Stromal cell of bone marrow (primary cell): ENCODE results near the gene MACROH2A1.

Source experiments
- DNase-seq: peaks from one replicate; pipeline ENCODE4 v3.0.0-alpha.2; 2012; ENCODE audit warnings: low read depth

Gene MACROH2A1

DNA sequence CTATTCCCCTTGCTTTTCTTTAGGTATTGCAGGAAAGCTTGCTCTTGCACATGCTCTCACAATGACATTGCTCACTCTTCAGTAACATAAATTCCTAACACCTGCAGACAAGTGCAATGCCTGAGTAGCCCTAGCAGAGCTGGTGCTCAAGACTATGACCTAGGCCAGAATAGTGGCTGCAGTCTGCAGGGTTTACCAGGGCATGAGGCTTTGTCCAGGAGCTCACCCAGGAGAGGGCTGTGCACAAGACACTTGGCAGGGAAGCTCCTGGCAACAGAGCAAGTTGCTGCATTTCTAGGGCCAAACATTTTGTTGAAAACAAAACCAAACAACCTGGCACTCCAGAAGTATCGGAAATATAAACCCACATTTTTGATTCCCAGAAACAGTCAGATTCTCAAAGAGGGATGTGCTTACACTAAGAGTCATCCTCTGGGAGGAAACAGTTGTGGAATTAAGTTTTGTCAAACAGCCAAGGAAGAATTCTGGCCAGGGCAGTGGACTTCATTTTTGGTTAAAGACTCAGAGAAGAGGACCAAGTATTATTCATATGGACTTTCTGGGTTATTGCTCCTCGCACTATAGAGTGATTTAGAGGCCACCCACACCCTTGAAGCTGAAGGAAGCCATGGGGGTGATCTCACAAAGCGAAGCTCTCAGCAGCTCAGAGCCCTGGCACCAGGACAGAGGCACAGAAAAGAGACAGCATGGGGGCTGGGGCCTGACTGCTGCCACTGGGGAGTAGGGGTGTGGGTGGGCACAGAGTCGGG is 44.9 kb downstream of the MACROH2A1 start:
- peak; percentile 97 for DNase-seq

DNA sequence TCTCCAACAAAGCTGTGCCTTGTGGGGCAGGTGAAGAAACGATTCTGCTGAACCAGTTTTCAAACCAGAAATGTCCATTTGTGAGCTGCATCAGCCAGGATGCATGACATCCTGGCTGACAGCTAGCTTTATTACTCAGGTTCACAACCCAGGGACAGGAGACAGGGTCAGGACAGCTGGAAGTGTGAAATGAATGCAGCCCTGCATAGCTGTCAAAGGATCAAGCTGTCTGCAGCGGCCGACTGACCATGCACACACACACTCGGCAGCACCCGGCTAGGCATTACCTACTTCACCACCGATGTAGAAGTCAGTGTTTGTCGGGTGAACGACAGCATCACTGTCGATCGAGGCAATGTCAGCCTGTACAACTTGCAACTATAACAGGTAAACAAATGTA is 48.5 kb downstream of the MACROH2A1 start:
- DNase-seq, result no peak

DNA sequence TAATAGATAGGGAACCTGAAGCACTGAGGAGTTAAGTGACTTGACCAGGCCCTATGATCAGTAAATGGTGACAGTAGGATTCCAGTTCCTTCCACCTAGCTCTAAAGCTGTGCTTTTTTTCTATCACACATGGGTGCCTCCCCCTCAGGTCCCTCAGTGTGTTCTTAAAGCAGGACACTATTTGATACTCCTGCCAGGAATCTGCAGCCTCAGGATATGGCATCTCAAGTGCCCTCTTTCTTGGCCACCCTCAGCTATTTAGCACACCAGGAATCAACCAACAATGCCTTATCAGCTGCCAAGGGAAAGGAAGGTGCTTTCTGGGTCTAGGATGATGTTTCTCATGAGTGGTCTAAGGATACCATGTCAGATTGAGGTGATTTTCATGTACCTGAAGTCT is 49.1 kb downstream of the MACROH2A1 start:
- no peak for DNase-seq

DNA sequence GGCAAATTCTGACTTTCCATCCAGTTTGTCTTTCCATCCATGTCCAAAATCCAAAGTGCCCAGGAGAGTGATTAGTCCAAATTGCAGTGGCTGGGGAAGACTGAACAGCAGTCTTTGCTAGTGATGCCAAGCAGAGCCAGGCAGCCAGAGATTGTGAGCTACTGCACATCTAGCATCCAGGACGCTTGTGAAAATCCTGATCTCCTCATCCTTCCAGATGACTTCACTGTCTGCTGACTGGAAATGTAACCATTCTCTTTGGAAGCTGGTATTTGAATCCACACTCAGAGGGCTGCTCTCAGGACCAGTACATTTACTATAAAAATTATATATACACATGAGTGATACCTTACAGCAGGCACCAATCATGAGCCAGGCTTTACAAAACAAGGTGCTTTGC is 49.6 kb downstream of the MACROH2A1 start:
- no peak for DNase-seq

DNA sequence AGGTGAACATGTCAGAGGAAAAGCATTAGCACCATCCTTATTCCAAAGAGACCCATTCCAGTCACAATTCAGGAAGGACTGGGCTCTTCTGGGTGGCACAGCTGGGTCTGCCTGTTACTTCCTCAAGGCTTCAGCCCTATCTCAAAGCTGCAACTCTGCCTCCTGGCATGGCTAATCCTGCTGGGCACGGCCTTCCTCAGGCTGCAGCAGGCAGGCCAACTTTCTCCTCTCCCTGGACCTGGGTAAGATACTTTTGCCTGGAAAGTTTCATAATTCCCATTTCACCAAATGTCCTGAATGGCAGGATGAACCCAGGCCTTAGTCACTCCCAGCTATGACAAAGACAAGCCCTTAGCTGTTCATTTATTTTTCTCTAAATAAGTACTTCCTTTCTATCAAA is 50.1 kb downstream of the MACROH2A1 start:
- no peak for DNase-seq

DNA sequence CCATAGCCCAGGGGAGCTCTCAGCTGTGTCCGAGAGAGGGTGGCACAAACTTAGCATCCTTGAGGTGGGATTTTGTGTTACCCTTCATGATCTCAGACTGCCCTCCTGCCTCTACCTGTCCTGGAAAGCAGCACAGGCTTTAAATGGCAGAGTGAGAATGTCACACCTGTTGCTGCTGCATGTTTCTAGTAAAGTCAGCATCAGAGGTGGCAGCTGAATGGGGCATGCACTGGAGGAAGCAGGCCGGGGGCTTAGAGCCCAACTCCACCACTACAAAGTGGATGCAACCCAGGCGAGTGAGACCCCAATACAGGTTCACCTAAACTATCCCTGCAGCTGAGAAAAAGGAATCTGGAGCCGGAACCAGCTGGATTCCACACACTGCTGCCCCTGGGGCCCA is 51.6 kb downstream of the MACROH2A1 start:
- no peak for DNase-seq

DNA sequence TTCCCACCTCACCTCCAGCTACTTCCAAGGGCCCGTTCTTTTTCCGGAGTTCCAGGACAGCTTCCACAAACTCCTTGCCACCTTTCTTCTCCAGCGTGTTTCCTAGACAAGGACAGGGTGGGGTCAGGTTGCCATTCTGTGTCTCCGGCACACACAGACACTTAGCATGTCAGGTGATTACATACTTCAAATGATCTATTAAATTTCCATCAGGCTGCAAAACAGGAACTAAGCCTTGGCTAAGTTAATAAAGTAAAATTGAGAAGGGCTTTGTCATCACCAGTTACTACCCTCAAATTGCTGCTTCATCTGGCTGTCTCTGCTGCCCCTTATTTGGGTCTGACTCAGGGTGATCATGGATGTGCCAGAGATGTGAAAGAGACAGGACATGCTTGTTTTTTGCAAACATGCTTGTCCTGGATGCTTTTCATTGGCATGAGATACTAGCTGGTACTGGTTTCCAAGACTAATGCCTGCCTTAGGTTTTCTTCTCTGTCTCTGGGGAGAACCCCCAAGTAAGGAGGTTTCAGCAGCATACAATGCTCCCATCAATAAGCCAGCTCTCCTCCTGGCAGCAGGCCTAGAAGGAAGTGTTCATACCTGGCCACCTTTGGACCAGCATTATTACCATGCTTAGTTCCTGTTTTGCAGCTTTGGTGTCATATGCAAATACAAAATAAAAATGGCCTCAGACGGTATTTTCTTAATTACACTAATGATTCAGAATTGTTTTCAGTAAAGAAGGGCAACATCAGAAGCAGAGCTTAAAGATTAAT is 52.9 kb downstream of the MACROH2A1 start:
- no peak for DNase-seq

DNA sequence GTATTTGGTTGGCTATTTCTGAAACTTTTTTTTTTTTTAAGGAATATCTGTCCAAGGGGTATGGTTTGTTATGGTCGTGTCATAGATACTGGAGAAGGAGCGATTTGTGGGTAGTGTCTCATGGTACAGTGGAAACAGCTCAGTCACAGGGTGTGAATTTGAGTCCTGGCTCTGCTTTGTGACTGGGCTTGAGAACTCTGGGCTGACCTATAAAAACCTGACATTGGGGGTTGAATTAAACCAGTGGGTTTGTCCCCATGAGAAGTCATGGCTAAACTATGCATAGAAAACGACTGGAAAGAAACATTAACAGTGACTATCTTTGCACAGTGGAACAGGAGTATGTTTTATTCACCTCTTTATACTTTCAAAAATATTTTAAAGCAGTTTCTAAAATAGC is 54.7 kb downstream of the MACROH2A1 start:
- peak; percentile 61 for DNase-seq

DNA sequence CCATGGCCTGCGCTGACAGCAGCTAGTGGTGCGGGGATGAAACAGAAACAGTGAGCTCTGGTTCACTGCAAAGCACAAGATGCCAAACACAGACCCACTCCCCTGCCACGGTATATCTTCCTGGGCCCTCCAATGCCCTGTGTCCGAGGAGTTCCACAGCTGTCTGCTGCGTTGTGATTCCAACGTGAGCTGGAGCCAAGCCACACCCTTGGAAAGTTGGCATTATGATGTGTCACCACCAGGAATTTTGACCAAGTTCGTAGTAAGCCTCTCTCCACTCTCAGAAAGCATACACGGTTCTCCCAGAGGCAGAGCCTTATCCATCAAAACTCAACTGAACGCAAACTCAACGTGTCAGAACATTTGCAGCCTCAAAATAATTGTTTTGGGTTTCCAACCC is 55.6 kb downstream of the MACROH2A1 start:
- no peak for DNase-seq

DNA sequence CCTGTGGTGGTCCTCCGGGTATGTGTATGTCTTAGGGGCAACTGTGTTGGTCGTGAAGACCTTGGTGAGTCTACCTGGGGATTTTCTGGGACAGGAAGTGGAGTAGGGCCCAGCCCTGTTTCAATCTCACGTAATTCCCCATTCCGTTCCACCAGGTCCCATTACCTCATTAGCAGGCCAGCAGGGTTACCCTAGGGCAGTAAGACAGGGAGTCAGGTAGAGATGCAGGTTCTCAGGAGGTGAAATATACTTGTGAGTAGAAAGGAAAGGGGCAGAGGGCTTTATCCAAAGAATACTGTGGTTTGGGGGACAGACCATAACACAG is 56.5 kb downstream of the MACROH2A1 start:
- no peak for DNase-seq

DNA sequence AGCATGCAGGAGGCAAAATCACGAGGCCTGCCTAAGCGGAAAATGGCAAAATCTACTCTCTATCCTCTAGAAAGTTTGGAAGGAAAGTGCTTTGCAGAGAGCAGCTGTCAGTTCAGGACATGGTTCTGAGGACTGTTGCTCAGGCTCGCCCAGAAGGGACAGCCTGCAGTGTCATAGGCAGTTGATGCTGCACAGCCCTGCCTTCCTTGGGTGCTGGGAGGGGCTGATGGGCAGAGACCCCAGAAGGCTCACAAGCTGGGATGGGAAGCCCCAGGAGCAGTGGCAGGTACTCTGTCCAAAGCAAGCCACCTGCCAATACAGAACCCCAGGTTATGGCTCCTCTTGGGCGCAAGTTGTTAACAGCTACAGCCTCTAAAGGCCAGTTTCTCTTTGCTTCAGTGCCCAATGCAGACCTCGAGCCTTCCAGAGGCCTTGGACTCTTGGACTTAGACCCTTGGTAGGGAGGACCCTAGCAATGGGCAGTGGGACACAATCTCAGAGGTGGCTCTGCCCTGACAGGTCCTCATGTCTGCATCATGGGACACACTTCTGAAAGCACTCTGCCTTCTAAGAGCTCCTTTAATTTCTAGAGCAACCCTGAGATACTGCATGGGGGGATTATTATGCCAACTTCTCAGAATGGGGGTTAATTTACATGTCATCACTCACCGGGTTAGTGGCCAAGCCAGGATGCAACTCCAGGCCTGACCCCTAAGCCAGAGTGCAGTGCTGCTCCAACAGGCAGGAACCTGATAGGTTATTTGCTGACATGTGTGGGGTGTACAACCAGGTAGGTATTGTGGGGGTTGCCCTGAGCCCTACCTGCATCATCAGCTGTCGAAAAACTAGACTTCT is 57.1 kb downstream of the MACROH2A1 start:
- no peak for DNase-seq

DNA sequence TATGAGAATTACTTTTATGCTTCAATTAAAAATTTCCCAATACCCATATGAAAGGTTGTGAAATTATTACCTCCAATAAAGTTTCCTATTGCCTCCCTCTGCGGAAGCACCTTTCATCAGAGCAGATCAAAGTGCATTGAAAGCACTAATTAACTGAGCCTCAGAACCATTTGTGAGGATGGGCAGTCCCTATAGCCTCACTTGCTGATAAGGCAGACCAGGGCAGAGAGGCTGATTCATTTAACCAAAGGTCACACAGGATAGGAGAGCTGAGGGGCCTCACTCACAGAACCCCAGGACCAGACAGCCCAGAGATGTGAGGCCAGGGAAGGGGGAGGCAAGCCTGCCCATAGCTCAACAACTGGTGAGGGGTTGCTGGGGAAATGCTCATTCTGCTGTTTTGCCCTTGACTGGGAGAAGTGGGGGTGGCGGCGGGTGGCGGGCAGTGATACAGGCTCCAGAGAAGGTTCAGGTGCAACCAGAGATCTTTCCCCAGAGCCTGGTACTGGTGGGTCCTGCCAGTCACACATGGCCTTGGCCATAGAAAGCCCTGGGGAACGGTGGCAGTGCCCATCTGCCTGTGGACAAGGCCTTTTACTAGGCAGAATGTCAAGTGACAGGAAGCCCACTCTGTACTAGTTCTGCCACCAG is 57.9 kb downstream of the MACROH2A1 start:
- DNase-seq, result no peak

DNA sequence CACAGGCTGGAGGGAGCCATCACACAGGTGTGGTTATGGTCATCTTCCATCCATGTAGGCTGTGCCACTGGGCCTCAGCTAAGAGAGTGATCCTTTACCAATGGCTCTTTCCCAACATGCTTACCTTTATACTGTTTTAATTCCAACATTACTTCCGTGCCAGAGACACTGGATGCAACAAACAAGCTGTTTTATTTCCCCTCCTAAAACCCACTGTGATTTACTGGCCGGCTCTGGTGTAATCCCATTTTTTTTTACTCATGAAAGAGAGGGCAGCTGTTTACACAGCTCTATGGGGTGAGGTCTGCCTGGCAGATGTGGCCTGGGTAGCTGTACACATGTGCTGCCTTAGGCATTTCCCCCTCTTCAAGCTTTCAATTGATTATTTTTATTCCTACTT is 58.5 kb downstream of the MACROH2A1 start:
- no peak for DNase-seq

DNA sequence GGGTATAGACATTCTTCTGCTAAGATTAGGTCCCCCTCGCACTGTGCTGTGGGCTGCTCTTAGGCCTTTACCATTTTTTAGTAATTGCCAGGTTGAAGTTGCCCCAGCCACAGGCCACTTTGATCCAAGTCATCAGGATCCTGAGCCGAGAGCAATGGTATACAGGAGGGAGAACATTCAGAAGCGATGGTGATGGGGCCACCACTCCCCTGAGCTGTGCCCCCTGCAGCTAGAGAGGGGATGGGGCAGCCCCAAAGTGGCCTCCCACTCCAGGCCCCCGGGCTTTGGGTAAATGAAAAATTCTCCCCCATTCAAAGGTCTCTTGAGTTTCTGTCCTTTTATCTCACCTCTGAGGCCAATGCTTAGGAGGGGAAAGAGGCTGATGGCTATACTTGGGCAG is 59.4 kb downstream of the MACROH2A1 start:
- no peak for DNase-seq

DNA sequence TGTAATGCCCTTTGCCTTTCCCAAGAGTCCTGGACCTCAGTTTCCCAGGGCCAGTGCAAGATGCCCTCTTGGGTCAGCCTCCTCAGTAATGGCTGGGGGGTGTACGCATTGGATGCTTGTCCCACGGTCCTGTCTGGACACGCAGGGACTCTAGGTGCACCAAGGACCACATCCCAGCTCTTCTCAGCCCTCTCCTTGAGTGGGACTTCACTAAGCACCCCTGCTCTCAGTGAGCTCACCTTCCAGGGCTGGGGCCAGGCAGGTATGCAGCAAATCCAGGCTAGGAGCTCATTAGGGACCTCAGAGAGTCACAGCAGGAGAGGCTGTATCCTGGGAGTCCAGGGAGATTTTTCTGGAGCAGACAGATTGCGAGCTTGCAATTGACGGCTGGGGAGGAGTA is 59.8 kb downstream of the MACROH2A1 start:
- no peak for DNase-seq

DNA sequence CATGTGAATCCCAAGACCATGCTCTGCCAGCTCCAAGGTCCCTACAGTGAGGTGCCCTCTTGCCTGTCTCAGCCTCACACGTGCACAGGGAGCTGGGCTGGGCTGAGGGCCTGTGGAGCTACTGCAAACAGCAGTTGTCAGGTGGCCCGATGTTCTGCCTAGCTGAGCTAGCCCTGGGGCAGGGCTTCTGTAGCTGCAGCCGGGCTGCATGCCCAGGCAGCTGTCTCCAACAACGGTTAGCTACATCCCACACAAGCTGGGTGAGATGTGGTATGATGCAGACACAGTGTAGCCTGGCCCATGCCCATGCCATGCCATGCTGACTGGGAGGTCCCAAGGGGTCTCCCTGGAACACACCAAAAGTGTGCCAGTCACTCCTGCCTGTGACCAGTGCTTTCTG is 62.0 kb downstream of the MACROH2A1 start:
- DNase-seq, result no peak

DNA sequence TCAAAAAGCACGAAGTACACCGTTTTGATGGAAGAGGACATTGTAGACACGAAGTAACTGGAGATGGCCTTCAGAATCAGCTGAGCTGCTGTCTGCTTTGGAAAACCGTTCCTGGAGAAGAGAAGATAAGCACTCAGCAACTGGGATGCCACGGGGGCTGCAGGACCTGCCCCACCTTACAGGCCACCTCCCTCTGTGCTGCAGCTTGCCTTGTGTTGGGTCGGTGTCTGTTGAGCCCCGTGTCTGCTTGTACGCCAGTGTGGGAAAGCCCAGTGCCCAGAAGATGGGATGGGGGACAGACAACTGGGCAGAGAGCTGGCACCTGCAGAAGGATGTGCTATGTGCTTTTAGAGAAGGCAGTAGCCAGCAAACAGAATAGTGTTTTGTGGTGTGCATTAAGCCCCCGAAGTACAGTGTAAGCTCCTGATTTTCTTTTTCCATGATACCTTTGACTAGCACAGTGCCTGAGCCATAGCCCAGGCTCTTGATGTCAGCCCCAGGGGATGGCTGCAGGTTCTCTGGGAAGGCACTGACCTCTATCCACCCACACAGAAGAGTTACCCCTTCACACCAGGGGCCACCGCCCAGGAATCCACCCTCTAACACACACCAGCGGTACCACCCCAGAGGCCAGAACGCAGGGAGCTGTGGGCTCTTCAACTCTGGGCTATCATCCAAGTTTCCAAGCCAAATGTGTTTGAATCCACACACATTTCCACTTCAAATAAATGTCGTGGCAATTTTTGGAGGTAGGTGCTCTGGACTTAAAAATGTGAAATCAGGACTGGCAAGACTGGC is 63.8 kb downstream of the MACROH2A1 start:
- no peak for DNase-seq

DNA sequence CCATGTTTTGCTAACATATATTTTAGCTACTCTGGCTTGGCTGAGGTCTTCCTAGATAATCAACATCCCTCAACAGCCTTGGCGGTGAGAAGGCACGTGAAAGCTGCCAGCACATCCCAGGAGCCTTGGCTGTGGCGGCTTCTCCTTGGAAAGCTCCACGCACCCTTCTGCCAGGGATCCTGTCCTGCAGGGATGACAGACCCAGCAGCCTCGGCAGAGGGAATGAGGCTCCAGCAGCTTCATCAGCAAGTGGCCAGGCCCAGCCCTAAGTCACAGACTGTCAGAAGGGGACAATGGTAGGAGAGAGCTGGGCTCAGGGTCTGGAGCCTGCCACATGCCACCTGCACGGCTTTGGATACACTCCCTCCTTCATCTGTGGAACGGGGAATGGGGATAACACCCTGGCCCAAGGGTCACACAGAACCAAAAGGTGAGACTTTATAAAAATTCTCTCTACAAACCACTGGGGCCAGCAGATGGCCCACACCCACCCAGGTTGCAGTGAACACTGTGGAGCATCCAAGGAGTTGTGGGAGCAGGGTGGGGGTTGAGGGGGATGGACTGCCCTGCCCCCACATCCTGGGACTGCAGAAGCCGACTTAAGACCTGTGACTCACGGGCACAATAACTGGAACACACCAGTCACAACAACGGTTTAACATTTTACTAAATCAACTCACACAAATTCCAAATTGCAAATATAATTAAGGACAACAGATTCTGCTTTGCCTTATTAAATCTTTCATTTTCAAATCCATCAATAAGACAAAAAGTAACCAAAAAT is 65.1 kb downstream of the MACROH2A1 start:
- no peak for DNase-seq

DNA sequence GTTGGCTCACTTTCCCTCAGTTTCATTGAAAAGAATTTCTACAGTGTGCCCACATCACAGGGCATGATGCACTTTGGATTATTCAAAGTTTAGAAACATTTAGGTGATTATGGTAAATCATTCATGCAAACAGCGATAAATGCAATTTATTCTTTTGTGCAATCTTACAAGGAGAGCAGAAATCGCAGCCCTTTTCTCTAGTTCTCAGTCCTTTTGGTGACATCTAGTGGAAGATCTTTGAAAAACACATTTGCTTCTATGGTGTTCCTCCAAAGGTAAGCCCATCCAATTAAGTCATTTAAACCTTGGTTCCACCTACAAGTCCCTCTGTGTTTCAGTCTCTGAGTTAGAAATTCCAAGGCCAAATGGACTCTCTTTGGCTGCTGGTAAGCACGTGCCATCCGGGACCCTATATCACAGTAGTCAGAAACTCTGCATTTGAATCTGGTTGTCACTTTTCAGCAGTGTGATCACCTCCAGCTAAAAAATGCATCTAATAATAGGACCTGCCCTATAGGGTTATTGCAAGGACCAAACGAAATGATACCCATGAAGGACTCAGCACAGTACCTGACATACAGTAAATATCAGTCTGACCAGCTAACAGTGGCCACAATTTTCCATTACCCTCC is 66.4 kb downstream of the MACROH2A1 start:
- DNase-seq, result peak; percentile 49

DNA sequence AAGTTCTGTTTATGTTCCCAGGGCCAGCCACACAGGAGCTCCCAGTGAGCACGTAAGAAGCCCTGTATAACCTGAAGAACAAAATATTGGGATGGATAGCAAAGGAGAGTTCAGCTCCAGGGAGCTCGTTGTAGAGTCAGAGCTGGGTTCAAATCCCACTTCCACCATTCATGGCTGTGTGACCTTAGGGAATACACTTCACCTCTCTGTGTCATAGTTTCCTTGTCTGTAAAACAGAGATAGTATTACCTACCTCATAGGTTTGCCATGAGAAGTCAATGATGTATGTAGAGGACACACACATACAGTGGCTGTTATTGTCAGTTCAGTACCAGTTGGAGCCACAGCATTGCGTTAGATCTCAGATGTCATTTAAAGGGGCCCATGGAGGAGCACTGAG is 67.4 kb downstream of the MACROH2A1 start:
- no peak for DNase-seq
